HG03520 (cell line): ENCODE data around the gene THRA.

ENCODE experiments used
- ATAC-seq: cut with Tn5 transposase; IDR thresholded peaks from one replicate; pipeline ENCODE4 v1.9.1; 2021; ENCODE audit warnings: mild to moderate bottlenecking, moderate library complexity; ENCODE audit not compliant: unreplicated experiment

THRA gene, protein sequence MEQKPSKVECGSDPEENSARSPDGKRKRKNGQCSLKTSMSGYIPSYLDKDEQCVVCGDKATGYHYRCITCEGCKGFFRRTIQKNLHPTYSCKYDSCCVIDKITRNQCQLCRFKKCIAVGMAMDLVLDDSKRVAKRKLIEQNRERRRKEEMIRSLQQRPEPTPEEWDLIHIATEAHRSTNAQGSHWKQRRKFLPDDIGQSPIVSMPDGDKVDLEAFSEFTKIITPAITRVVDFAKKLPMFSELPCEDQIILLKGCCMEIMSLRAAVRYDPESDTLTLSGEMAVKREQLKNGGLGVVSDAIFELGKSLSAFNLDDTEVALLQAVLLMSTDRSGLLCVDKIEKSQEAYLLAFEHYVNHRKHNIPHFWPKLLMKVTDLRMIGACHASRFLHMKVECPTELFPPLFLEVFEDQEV

DNA sequence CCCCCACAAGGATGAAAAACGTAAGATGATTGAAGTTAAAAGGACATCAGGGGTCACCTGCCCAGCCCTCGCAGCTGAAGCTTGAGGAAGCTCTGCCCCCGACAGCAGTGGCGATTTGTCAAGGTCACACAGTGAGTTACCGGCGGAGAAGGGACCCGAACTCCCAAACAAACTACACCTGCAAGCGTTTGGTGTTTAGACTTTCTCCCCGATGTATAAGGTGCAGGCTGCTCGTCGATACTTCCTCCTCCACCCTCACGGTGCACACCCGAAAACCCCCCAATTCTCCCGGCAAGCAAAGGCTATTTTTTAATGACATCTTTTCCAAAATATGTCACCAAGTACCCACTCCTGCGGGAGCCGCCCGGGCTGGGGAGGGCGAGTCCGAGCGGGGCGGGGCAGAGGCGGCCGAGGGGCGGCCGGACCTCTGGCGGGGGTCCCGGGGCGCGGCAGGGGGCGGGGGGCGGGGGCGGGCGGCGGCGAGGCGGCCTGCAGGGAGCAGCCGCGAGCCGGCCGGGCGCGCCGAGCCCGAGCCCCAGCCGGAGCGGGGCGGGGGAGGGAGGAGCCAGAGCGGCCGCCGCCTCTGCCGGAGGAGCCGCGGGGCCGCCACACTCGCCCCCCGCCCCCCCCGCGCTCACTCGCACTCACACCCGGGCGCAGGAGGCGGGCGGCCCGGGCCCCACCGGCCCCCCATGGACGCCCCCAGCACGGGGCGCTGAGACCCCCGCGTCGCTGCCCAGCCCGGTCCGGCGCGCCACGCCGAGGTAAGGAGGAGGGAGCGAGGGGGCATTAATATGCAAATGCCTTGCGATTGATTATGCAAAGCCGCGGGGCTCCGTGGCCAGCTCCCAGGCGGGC is at the start of gene THRA:
TSS of gene THRA (plus strand) at position 637 of the 858 bp plus-strand sequence. CDS start 11,524 bp downstream, outside the sequence.
- no peak for ATAC-seq

DNA sequence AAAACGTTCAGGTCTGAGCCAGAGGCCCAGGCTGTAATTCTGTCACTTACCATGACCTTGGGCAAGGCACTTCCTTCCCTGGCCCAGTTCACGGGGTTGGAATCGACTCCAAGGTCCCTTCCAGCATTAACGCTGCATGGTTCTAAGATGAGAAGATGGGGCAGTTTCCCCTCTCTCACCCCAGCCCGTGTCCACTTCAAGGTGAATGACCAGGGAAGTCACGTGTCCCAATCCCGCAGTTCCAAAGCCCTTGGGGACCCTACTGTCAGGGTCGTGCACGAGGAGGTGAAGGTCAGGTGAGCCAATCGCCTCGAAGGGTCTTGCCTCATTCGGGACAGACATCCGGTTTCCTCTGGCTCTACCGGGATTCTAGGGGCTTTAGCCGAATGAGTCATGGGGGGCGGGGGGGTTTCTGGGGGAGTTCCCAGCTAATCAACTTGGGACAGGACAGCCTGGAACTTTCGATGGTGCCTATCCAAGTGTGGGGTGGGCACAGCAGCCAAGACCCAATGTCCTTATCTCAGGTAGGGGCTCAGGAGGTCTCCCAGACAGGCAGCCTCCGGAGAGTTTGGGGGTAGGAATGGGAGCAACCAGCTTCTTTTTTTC is 48.3 kb upstream of the THRA start:
- no peak for ATAC-seq

GRCh38 chr17:40015005-40015997 is 47.5 kb upstream of the THRA start, which contains the start of gene CSF3:
CSF3 (plus strand) TSS chr17:40015440; CDS start chr17:40015475, 35 bp downstream.
- ATAC-seq: no peak

GRCh38 chr17:40015998-40016985 is 46.5 kb upstream of the THRA start:
- ATAC-seq: no peak

DNA sequence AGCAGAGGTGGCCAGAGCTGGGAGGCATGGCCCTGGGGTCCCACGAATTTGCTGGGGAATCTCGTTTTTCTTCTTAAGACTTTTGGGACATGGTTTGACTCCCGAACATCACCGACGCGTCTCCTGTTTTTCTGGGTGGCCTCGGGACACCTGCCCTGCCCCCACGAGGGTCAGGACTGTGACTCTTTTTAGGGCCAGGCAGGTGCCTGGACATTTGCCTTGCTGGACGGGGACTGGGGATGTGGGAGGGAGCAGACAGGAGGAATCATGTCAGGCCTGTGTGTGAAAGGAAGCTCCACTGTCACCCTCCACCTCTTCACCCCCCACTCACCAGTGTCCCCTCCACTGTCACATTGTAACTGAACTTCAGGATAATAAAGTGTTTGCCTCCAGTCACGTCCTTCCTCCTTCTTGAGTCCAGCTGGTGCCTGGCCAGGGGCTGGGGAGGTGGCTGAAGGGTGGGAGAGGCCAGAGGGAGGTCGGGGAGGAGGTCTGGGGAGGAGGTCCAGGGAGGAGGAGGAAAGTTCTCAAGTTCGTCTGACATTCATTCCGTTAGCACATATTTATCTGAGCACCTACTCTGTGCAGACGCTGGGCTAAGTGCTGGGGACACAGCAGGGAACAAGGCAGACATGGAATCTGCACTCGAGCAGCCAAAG is 45.2 kb upstream of the THRA start:
- ATAC-seq: no peak

DNA sequence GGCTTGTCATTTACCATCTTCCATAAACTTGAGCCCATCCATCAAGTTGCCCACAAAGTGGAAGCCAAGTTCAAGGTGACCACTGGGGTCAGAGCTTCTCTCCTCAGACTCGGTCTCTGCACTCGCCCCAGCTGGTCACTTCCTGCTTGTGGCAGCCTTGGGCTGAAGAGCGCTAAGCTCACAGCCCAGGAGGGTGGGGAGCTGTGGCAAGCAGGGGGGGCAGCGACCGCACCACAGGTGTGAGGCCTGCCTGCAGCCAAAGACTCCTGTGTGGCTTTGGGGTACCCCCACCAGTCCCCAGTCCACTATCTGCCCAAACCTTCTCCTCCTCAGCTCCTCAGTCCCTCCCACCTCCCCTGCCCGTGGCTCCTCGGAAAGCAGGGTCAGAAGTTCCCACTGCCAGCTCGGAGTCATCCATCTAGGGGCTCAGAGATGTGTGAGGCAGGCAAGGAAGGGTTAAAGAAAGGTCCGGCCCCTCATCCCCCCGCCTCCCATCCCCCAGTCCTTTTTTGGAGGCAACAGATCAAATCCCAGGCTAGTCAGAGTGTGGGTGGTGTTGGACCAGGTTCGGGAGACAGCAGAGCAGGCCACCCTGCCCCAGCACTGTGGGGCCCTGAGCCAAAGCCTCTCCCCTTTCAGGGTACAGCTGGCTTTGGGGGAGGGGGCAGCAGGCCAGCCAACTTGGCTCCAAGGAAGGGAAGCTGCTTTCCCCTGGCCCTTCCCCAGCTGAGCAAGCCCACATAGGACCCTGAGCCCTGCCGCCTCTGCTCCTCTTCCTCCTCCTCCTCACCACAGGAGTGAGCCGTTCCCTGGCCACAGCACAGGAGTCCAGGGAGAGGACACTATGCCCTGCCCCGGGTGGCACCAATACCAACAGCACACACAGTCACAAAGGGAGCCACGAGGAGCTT is 44.3 kb upstream of the THRA start:
- ATAC-seq: no peak

DNA sequence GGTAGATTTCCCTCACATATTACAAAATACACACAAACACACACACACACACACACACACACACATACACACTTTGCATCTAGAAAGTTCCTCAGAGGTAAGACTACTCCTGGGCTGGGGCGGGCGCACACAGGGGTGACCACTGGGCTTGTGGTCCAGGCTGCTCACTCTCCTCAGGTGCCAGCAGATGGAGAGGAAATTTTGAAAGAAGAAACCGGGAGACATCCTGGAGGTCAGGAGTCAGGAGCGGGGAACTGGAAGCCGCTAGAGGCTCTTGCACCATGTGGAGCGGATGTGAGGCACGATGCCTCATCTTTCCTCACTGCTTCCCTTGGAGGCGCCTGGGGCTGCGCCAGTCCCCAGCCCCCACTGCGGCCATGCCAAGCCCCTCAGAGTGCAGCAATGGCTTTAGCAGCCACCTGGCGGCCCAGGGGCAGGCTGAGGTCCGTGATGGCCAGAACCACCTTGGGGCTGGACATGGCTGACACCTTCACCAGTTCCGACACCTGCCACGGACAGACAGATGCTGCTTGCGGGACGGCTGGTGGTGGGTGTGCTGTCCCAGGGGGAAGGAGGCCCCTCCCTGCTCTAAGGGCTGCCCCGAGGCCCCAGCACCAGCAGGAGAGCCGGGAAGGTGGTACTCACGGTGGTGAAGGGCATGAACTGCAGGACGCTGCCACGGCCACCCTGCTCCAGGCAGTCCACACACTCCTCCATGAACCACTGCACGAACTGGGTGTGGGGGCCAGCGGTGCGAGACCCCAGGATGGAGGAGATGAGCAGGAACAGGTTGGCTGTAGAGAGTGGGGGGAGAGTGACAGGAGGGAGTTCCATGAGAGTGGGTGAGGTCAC is 43.4 kb upstream of the THRA start:
- ATAC-seq: no peak

- ATAC-seq: no peak
These were observed 42.6 kb upstream of the THRA start for GRCh38 chr17:40020146-40020545.

- ATAC-seq: no peak
These were observed 41.3 kb upstream of the THRA start for GRCh38 chr17:40021451-40021971.

- no peak for ATAC-seq
These were observed 40.3 kb upstream of the THRA start for GRCh38 chr17:40022497-40022896.

DNA sequence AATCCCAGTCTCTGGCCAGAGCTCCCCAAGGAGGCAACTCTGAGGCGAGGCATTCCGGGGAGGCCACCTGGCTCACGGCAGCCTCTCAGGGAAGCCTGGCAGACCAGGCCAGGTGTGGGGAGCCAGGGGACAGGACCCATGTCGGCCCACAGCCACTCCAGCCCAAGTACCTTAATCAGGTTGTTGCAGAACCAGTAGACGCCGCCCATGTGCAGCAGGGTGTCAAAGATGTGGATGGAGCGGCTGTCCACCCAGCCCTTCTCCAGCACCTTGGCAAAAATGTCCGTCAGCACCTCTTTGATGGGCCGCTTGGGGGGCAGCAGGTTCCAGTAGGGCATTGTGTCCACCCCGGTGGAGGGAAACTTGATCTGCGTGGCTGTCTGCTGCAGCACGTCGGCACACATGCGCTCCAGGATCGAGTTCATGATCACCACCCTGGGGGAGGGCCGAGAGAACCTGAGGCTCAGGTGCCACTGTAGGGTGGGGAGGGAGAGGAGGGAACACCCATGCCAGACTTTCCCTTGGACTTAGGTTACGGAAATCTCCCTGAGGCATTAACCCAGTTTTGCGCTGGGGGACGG is 39.7 kb upstream of the THRA start:
- ATAC-seq: no peak

GRCh38 chr17:40023590-40024292 is 39.0 kb upstream of the THRA start:
- ATAC-seq: no peak

DNA sequence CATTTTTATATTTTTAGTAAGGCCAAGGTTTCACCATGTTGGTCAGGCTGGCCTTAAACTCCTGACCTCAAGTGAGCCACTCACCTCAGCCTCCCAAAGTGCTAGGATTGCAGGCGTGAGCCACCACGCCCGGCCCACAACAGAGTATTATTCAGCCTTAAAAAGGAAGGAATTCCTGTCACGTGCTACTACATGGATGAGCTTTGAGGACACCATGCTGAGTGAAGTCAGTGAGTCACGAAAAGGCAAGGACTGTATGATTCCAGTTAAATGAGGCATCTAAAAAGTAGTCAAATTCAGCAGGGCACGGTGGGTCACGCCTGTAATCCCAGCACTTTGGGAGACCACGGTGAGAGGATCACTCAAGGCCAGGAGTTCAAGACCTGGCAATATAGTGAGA is 37.9 kb upstream of the THRA start:
- no peak for ATAC-seq

DNA sequence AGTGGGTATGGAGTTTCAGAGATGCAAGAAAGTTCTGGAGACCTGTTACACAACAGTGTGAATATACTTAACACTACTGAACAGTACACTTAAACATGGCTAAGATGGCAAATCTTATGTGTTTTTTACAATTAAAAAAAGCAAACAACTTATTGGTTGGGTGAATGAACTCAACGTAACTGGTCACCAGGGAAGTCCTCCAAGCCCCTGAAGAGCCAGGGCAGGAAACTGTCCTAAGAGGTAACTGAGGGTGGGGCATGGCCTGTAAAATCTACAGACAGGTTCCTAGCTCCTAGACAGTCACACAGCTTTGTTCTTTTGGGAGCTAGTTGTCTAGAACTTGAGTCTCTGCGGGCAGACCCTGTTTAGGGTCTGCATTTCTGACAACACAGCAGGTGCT is 37.2 kb upstream of the THRA start:
- ATAC-seq: no peak
